ENCODE results near the gene STAG3.

DNA sequence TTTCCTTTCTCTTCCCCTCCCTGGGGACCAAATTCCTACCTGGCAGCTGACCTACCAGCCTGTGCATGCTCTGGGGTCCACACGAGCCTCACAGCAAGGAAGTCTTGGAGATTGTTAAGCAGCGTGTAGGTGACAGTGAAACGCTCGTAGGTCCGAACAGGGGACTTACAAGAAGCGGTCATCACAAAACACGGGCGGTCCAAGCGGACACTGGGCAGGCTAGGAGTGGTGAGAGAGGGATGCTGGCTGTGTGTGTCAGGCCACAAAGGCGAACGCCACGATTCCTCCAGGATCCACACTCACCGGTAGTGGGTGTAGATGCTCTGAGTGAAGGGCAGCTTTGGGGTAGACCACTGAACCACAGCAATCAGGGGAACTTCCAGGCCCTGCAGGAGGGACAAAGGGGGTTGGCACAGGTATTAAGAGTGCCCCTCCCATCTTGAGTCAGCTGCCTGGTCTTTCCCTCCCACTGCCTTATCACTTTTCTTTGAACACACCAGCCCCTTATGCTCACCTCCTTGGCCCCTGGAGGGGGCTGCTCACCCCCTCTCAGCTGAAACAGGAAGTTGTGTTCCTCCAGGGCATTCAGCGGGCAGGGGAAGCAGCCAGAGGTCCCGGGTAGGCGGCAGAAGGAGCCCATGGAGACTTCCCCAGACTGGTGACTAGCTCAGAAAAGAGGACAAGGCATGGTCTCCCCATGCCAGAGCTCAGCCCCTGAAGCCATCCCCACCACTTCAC is 21.2 kb upstream of the STAG3 start:
- no peak for TF ChIP-seq POLR2AphosphoS5 (IDR thresholded peaks at IDR 0.05; ENCODE audit: insufficient read depth in 1 of 2, low read depth in 1 of 2)
- TF ChIP-seq POLR2A (IDR thresholded peaks at IDR 0.05): no peak
